Naive B cell (primary cell): ENCODE results near the gene PITPNC1. TPM values are rescaled to one million over a fixed set of nuclear protein-coding genes. Genes with fewer than 3 reads are reported as not detected.
"Not testable (repeated sequence)": the region's sequence is repeated elsewhere in the genome, so short reads cannot be mapped to it uniquely, and the experiment has no call there.

ENCODE experiments used
- ATAC-seq, 2 donors: fragments of 150-1000 bp; cut with Tn5 transposase; 2 replicates each; pipeline ENCODE4 v1.10.0; 2021; ENCODE audit warnings: low read depth in 2 of 2, mild to moderate bottlenecking in 2 of 2, moderate library complexity in 2 of 2
- DNase-seq: peaks from one replicate; pipeline ENCODE4 v3.0.0; 2022
- H3K27ac Mint-ChIP-seq, 6 donors: one replicate each; pipeline ENCODE4 v1.8.0; 2020 to 2022; ENCODE audit warnings: mild to moderate bottlenecking in 6 of 6, mixed read lengths in 6 of 6, moderate library complexity in 5 of 6, inconsistent platforms in 2 of 6
- H3K27me3 Mint-ChIP-seq, 3 donors: one replicate each; pipeline ENCODE4 v1.8.0; 2021 to 2022; ENCODE audit warnings: mixed read lengths in 3 of 3, mild to moderate bottlenecking in 1 of 3
- H3K36me3 Mint-ChIP-seq, 2 donors: one replicate each; pipeline ENCODE4 v1.8.0; 2020 to 2022; ENCODE audit warnings: mixed read lengths in 2 of 2, inconsistent platforms in 1 of 2, mild to moderate bottlenecking in 1 of 2
- H3K4me1 Mint-ChIP-seq, 3 donors: one replicate each; pipeline ENCODE4 v1.8.0; 2020 to 2022; ENCODE audit warnings: mixed read lengths in 3 of 3, inconsistent platforms in 1 of 3, mild to moderate bottlenecking in 1 of 3, moderate library complexity in 1 of 3
- H3K4me3 Mint-ChIP-seq, 8 donors: one replicate each; pipeline ENCODE4 v1.8.0; 2020 to 2022; ENCODE audit warnings: mild to moderate bottlenecking in 8 of 8, mixed read lengths in 8 of 8, moderate library complexity in 8 of 8, inconsistent platforms in 2 of 8
- H3K9me3 Mint-ChIP-seq, 7 donors: one replicate each; pipeline ENCODE4 v1.8.0; 2020 to 2022; ENCODE audit warnings: mixed read lengths in 7 of 7, mild to moderate bottlenecking in 5 of 7, inconsistent platforms in 2 of 7, moderate library complexity in 1 of 7
- polyA plus RNA-seq, 6 donors: library from polyadenylated mRNA; unstranded; fragments of 300-500 nt; fragmentation: Illumina TruSeq; gene quantifications; one replicate each; pipeline ENCODE4 v1.2.3, GENCODE V29; 2021; ENCODE audit warnings: low read depth in 6 of 6

The PITPNC1 gene
- polyA plus RNA-seq, 6 donors from 2014 or later: 7.2 to 14.5 (median 12.3) TPM

- ATAC-seq: no peak
- Mint-ChIP-seq H3K4me1 (peaks cover 6 to 25% (median 16%) of the 10 kb centered on the region in 3 donors), H3K27me3 (no peaks in the 10 kb centered on the region), H3K9me3 (no peaks in the 10 kb centered on the region), H3K27ac (peak overlapping the region in 1 of 6 donors; percentile 10), H3K4me3 (no peak overlapping the region), H3K36me3 (no peaks in the 10 kb centered on the region)
- no peak for DNase-seq
These were observed 308.3 kb downstream of the PITPNC1 start for GRCh38 chr17:67685351-67685750.

GRCh38 chr17:67686241-67686640, 309.2 kb downstream of the PITPNC1 start:
- no peak overlapping the region for H3K4me3 Mint-ChIP-seq
- no peaks in the 10 kb centered on the region for H3K27me3 Mint-ChIP-seq
- no peaks in the 10 kb centered on the region for H3K36me3 Mint-ChIP-seq
- peak overlapping the region in 1 of 6 donors; percentile 7 for H3K27ac Mint-ChIP-seq
- no peak for DNase-seq
- no peak for ATAC-seq
- H3K9me3 Mint-ChIP-seq: no peaks in the 10 kb centered on the region
- H3K4me1 Mint-ChIP-seq: peaks cover 0 to 16% (median 7%) of the 10 kb centered on the region in 3 donors

GRCh38 chr17:67687511-67687910, 310.4 kb downstream of the PITPNC1 start:
- DNase-seq (no peak), ATAC-seq (no peak)
- Mint-ChIP-seq H3K27ac (no peak overlapping the region), H3K4me1 (peaks cover 0 to 4% (median 0%) of the 10 kb centered on the region in 3 donors), H3K4me3 (no peak overlapping the region), H3K36me3 (no peaks in the 10 kb centered on the region), H3K9me3 (no peaks in the 10 kb centered on the region), H3K27me3 (no peaks in the 10 kb centered on the region)

GRCh38 chr17:67689534-67690177, 312.6 kb downstream of the PITPNC1 start:
- no peaks in the 10 kb centered on the region for H3K27me3 Mint-ChIP-seq
- no peaks in the 10 kb centered on the region for H3K36me3 Mint-ChIP-seq
- H3K4me3 Mint-ChIP-seq: peak overlapping the region in 1 of 8 donors; percentile 7
- no peak overlapping the region for H3K27ac Mint-ChIP-seq
- DNase-seq: peak; percentile 46
- peaks cover 0 to 4% (median 0%) of the 10 kb centered on the region in 3 donors for H3K4me1 Mint-ChIP-seq
- no peaks in the 10 kb centered on the region for H3K9me3 Mint-ChIP-seq
- ATAC-seq: peak in 1 of 2 donors; percentile 30

GRCh38 chr17:67693811-67694210, 316.7 kb downstream of the PITPNC1 start:
- no peak for DNase-seq
- peaks cover 0 to 4% (median 0%) of the 10 kb centered on the region in 3 donors for H3K4me1 Mint-ChIP-seq
- no peak overlapping the region for H3K4me3 Mint-ChIP-seq
- no peaks in the 10 kb centered on the region for H3K27me3 Mint-ChIP-seq
- ATAC-seq: no peak
- H3K27ac Mint-ChIP-seq: peak overlapping the region in 1 of 6 donors; percentile 16
- no peaks in the 10 kb centered on the region for H3K36me3 Mint-ChIP-seq
- no peaks in the 10 kb centered on the region for H3K9me3 Mint-ChIP-seq

- Mint-ChIP-seq H3K4me3 (no peak overlapping the region), H3K4me1 (no peaks in the 10 kb centered on the region), H3K27ac (no peak overlapping the region), H3K36me3 (no peaks in the 10 kb centered on the region), H3K9me3 (no peaks in the 10 kb centered on the region), H3K27me3 (no peaks in the 10 kb centered on the region)
- no peak for DNase-seq
- no peak for ATAC-seq
These were observed 319.3 kb downstream of the PITPNC1 start for GRCh38 chr17:67696347-67696746.

GRCh38 chr17:67696853-67697498, 319.9 kb downstream of the PITPNC1 start:
- H3K36me3 Mint-ChIP-seq: no peaks in the 10 kb centered on the region
- DNase-seq: no peak
- no peaks in the 10 kb centered on the region for H3K9me3 Mint-ChIP-seq
- no peak for ATAC-seq
- no peaks in the 10 kb centered on the region for H3K27me3 Mint-ChIP-seq
- no peaks in the 10 kb centered on the region for H3K4me1 Mint-ChIP-seq
- H3K27ac Mint-ChIP-seq: no peak overlapping the region
- H3K4me3 Mint-ChIP-seq: peak overlapping the region in 1 of 8 donors; percentile 44

- no peak for DNase-seq
- Mint-ChIP-seq H3K27me3 (peaks cover 0 to 12% (median 0%) of the 10 kb centered on the region in 3 donors), H3K4me3 (no peak overlapping the region), H3K36me3 (no peaks in the 10 kb centered on the region), H3K9me3 (no peaks in the 10 kb centered on the region), H3K4me1 (no peaks in the 10 kb centered on the region), H3K27ac (no peak overlapping the region)
- ATAC-seq: no peak
These were observed 323.1 kb downstream of the PITPNC1 start for GRCh38 chr17:67700037-67700724.

GRCh38 chr17:67700725-67701119, 323.6 kb downstream of the PITPNC1 start:
- no peak overlapping the region for H3K4me3 Mint-ChIP-seq
- no peaks in the 10 kb centered on the region for H3K9me3 Mint-ChIP-seq
- peaks cover 0 to 12% (median 0%) of the 10 kb centered on the region in 3 donors for H3K27me3 Mint-ChIP-seq
- H3K36me3 Mint-ChIP-seq: no peaks in the 10 kb centered on the region
- no peak overlapping the region for H3K27ac Mint-ChIP-seq
- DNase-seq: no peak
- no peaks in the 10 kb centered on the region for H3K4me1 Mint-ChIP-seq
- no peak for ATAC-seq

- ATAC-seq, H3K36me3 Mint-ChIP-seq, H3K4me3 Mint-ChIP-seq, DNase-seq, H3K27ac Mint-ChIP-seq, H3K4me1 Mint-ChIP-seq, H3K9me3 Mint-ChIP-seq: not testable (repeated sequence)
- H3K27me3 Mint-ChIP-seq: peaks cover 0 to 12% (median 0%) of the 10 kb centered on the region in 3 donors
These were observed 325.8 kb downstream of the PITPNC1 start for GRCh38 chr17:67702861-67703260.

- DNase-seq (no peak), ATAC-seq (no peak)
- peaks cover 0 to 12% (median 3%) of the 10 kb centered on the region in 3 donors for H3K27me3 Mint-ChIP-seq
- H3K4me3 Mint-ChIP-seq: no peak overlapping the region
- no peak overlapping the region for H3K27ac Mint-ChIP-seq
- no peaks in the 10 kb centered on the region for H3K36me3 Mint-ChIP-seq
- H3K4me1 Mint-ChIP-seq: no peaks in the 10 kb centered on the region
- H3K9me3 Mint-ChIP-seq: peaks cover 0 to 2% (median 0%) of the 10 kb centered on the region in 7 donors
These were observed 330.4 kb downstream of the PITPNC1 start for GRCh38 chr17:67707442-67707841.

- peak overlapping the region in 1 of 6 donors; percentile 36 for H3K27ac Mint-ChIP-seq
- H3K4me1 Mint-ChIP-seq: no peaks in the 10 kb centered on the region
- no peak overlapping the region for H3K4me3 Mint-ChIP-seq
- peaks cover 0 to 4% (median 0%) of the 10 kb centered on the region in 7 donors for H3K9me3 Mint-ChIP-seq
- DNase-seq (no peak), ATAC-seq (no peak)
- peaks cover 0 to 12% (median 4%) of the 10 kb centered on the region in 3 donors for H3K27me3 Mint-ChIP-seq
- H3K36me3 Mint-ChIP-seq: no peaks in the 10 kb centered on the region
These were observed 331.3 kb downstream of the PITPNC1 start for GRCh38 chr17:67708378-67708777.

- ATAC-seq: no peak
These were observed 334.8 kb downstream of the PITPNC1 start for GRCh38 chr17:67711916-67712315.

More at GRCh38 chr17:67711916-67712315, 334.8 kb downstream of the PITPNC1 start:
- Mint-ChIP-seq H3K27ac (no peak overlapping the region), H3K9me3 (peaks cover 0 to 6% (median 0%) of the 10 kb centered on the region in 7 donors), H3K4me3 (peak overlapping the region in 1 of 8 donors; percentile 62), H3K27me3 (peaks cover 0 to 4% (median 0%) of the 10 kb centered on the region in 3 donors), H3K36me3 (no peaks in the 10 kb centered on the region), H3K4me1 (peaks cover 1 to 5% (median 1%) of the 10 kb centered on the region in 3 donors)
- DNase-seq: no peak
